ENCODE results near the gene CENPN.

The CENPN gene

GRCh38 chr16:81080233-81080632 lies 73.2 kb downstream of the CENPN start:
- no peak for DNase-seq (ENCODE audit: low spot score)

GRCh38 chr16:81081014-81081413 lies 74.0 kb downstream of the CENPN start:
- DNase-seq (ENCODE audit: low spot score), result no peak

Data from HuH-7 (cell line).